HepG2 (cell line): ENCODE results near the gene KDM3A. TPM values are rescaled to one million over a fixed set of nuclear protein-coding genes. Genes with fewer than 3 reads are reported as not detected.

Experiments
- ATAC-seq: fragments of 200-7000 bp; cut with Tn5 transposase; 3 replicates; pipeline ENCODE4 v1.9.1; 2020; ENCODE audit warnings: mild to moderate bottlenecking, moderate library complexity
- BruUV-seq: library from RNA; stranded (reverse); fragments of 400-500 nt; replicated peaks from 2 replicates; lab custom pipeline; 2021; lab: Mats Ljungman, UMichigan
- CTCF ChIA-PET: fragments of 300-600 bp; formaldehyde crosslinking; extraction: SDS; loops from one replicate; lab custom pipeline; 2021; ENCODE audit warnings: low total read pairs, inconsistent platforms, low intra/inter-chr PET ratio; lab: Yijun Ruan, JAX
- POLR2A ChIA-PET: fragments of 350-600 bp; sonication (Branson Sonifier 250); formaldehyde crosslinking; loops from one replicate; lab custom pipeline; 2020; ENCODE audit warnings: antibody characterized with exemption, inconsistent platforms; lab: Yijun Ruan, JAX
- DNase-seq: peaks from one replicate; pipeline ENCODE4 v3.0.0-alpha.2; 2015; ENCODE audit warnings: low spot score
- FAIRE-seq: peaks from 3 replicates; lab custom pipeline; 2011; peaks lifted over from hg19 to GRCh38; lab: Jason Lieb, UNC
- H2AFZ ChIP-seq: one replicate; pipeline ENCODE4 v1.6.1; 2011; ENCODE audit warnings: low read length, inconsistent platforms
- H3K27ac ChIP-seq: fragments of 300-600 bp; 3 replicates; pipeline ENCODE4 v1.8.0; 2011; ENCODE audit warnings: mixed run types, mild to moderate bottlenecking, mixed read lengths, low read length, inconsistent platforms; ENCODE audit not compliant: insufficient read depth; ENCODE audit errors: extremely low read length
- H3K27me3 ChIP-seq, 2 experiments: fragments of 200-600 bp in 1 of 2; 2 replicates in 1 of 2; 3 replicates in 1 of 2; pipeline versions ENCODE4 v1.6.0 to v1.8.0; 2011; ENCODE audit warnings: low read length in 2 of 2, mild to moderate bottlenecking in 2 of 2, moderate library complexity in 2 of 2, inconsistent platforms in 1 of 2; ENCODE audit not compliant: insufficient read depth in 2 of 2, control insufficient read depth in 1 of 2
- H3K36me3 ChIP-seq, 2 experiments: fragments of 200-600 bp in 1 of 2; replicated peaks in 1 of 2; 2 replicates in 1 of 2; 3 replicates in 1 of 2; pipeline versions ENCODE4 v1.5.1 to v1.8.0; 2011; ENCODE audit warnings: low read length in 2 of 2, inconsistent platforms in 1 of 2; ENCODE audit not compliant: insufficient read depth in 2 of 2, control insufficient read depth in 1 of 2
- H3K4me1 ChIP-seq: 2 replicates; pipeline ENCODE4 v1.5.1; 2012; ENCODE audit warnings: low read length, inconsistent platforms; ENCODE audit not compliant: insufficient read depth
- H3K4me2 ChIP-seq: 2 replicates; pipeline ENCODE4 v1.6.0; 2011; ENCODE audit warnings: low read depth, low read length, inconsistent platforms
- H3K4me3 ChIP-seq, 3 experiments: fragments of 200-600 bp in 1 of 3; sonication (generic), shearing (Covaris generic) in 1 of 3; replicated peaks in 1 of 3; 2 replicates each; pipeline ENCODE4 v1.5.1; 2011 to 2016; ENCODE audit warnings: low read length in 3 of 3, inconsistent platforms in 2 of 3, low read depth in 2 of 3, mild to moderate bottlenecking in 2 of 3, control low read depth in 1 of 3, mixed read lengths in 1 of 3; ENCODE audit not compliant: insufficient read depth in 1 of 3
- H3K79me2 ChIP-seq: one replicate; pipeline ENCODE4 v1.6.1; 2011; ENCODE audit warnings: low read length, inconsistent platforms; ENCODE audit not compliant: insufficient read depth
- H3K9ac ChIP-seq: 2 replicates; pipeline ENCODE4 v1.6.0; 2011; ENCODE audit warnings: mild to moderate bottlenecking, low read depth, low read length, inconsistent platforms; ENCODE audit not compliant: insufficient read depth
- H3K9me3 ChIP-seq: 2 replicates; pipeline ENCODE4 v1.5.1; 2012; ENCODE audit warnings: mild to moderate bottlenecking, low read length
- H4K20me1 ChIP-seq: 2 replicates; pipeline ENCODE4 v1.6.0; 2011; ENCODE audit warnings: inconsistent platforms, mild to moderate bottlenecking, low read length, moderate library complexity; ENCODE audit not compliant: insufficient read depth
- ARNT ChIP-seq: fragments of 450-650 bp; IDR thresholded peaks from 2 replicates; pipeline ENCODE4 v1.6.1; 2017
- CBX5 ChIP-seq: sonication (generic); formaldehyde crosslinking; IDR thresholded peaks from 2 replicates; pipeline ENCODE4 v1.4.0; 2020; ENCODE audit warnings: missing genetic modification reagents, borderline replicate concordance
- CEBPG ChIP-seq: IDR thresholded peaks from 2 replicates; pipeline ENCODE4 v1.6.1; 2016
- CHCHD3 ChIP-seq: sonication (generic); formaldehyde crosslinking; IDR thresholded peaks from 2 replicates; pipeline ENCODE4 v1.8.0; 2022; ENCODE audit warnings: mild to moderate bottlenecking, missing genetic modification reagents, moderate library complexity
- FOXM1 ChIP-seq: sonication (generic); formaldehyde crosslinking; IDR thresholded peaks from 2 replicates; pipeline ENCODE4 v1.5.0; 2020; ENCODE audit warnings: missing genetic modification reagents
- GABPA ChIP-seq, 2 experiments: IDR thresholded peaks; 2 replicates each; pipeline ENCODE4 v1.6.1; 2011 to 2016; ENCODE audit warnings: low read depth in 2 of 2, low read length in 1 of 2, missing biosample characterization in 1 of 2, missing genetic modification characterization in 1 of 2
- GZF1 ChIP-seq: sonication (generic); formaldehyde crosslinking; IDR thresholded peaks from 2 replicates; pipeline ENCODE4 v1.5.1; 2020; ENCODE audit warnings: mild to moderate bottlenecking, missing genetic modification reagents
- HMG20A ChIP-seq: IDR thresholded peaks from 2 replicates; pipeline ENCODE4 v1.6.1; 2016; ENCODE audit warnings: borderline replicate concordance
- KMT2A ChIP-seq: sonication (generic); formaldehyde crosslinking; IDR thresholded peaks from 2 replicates; pipeline ENCODE4 v1.4.0; 2020; ENCODE audit warnings: missing genetic modification reagents
- MEF2D ChIP-seq: sonication (generic); formaldehyde crosslinking; IDR thresholded peaks from 2 replicates; pipeline ENCODE4 v1.5.1; 2020; ENCODE audit warnings: mild to moderate bottlenecking, missing genetic modification reagents
- MLXIP ChIP-seq: sonication (generic); formaldehyde crosslinking; IDR thresholded peaks from 2 replicates; pipeline ENCODE4 v1.9.0; 2021; ENCODE audit warnings: missing genetic modification reagents, borderline replicate concordance
- NBN ChIP-seq: fragments of 450-650 bp; conservative IDR thresholded peaks from 2 replicates; pipeline ENCODE4 v1.6.1; 2017
- NFIC ChIP-seq: IDR thresholded peaks from 2 replicates; pipeline ENCODE4 v1.6.1; 2012; ENCODE audit warnings: mild to moderate bottlenecking, low read length, inconsistent platforms
- NR2F1 ChIP-seq, 2 experiments: fragments of 450-650 bp in 1 of 2; formaldehyde crosslinking in 1 of 2; IDR thresholded peaks; 2 replicates each; pipeline versions ENCODE4 v1.5.0 to v1.6.1; 2016 to 2020; ENCODE audit warnings: mild to moderate bottlenecking in 1 of 2, missing compliant biosample characterization in 1 of 2, missing genetic modification reagents in 1 of 2, moderate library complexity in 1 of 2
- PHF21A ChIP-seq: sonication (generic); formaldehyde crosslinking; IDR thresholded peaks from 2 replicates; pipeline ENCODE4 v1.5.0; 2020; ENCODE audit warnings: mild to moderate bottlenecking, missing genetic modification reagents
- POLR2AphosphoS2 ChIP-seq: IDR thresholded peaks from 2 replicates; pipeline ENCODE4 v1.6.1; 2011; ENCODE audit warnings: low read depth, low read length, improper control_type of control experiment
- PPARG ChIP-seq: conservative IDR thresholded peaks from 2 replicates; pipeline ENCODE4 v1.6.1; 2016; ENCODE audit warnings: missing biosample characterization, missing genetic modification reagents
- TBL1XR1 ChIP-seq: fragments of 150-350 bp; IDR thresholded peaks from 2 replicates; pipeline ENCODE4 v1.6.1; 2014; ENCODE audit warnings: borderline replicate concordance, low read length; ENCODE audit not compliant: partially characterized antibody
- TBX3 ChIP-seq: fragments of 450-650 bp; IDR thresholded peaks from 2 replicates; pipeline ENCODE4 v1.6.1; 2017; ENCODE audit warnings: antibody characterized with exemption, mild to moderate bottlenecking, inconsistent platforms, borderline replicate concordance
- ZNF225 ChIP-seq: sonication (generic); formaldehyde crosslinking; IDR thresholded peaks from 2 replicates; pipeline ENCODE4 v1.4.0; 2020; ENCODE audit warnings: mild to moderate bottlenecking, missing genetic modification reagents
- ZNF382 ChIP-seq: sonication (generic); formaldehyde crosslinking; IDR thresholded peaks from 2 replicates; pipeline ENCODE4 v1.5.0; 2020; ENCODE audit warnings: missing genetic modification reagents, mild to moderate bottlenecking, borderline replicate concordance
- ZNF562 ChIP-seq: sonication (generic); formaldehyde crosslinking; IDR thresholded peaks from 2 replicates; pipeline ENCODE4 v1.8.0; 2022; ENCODE audit warnings: missing genetic modification reagents, borderline replicate concordance
- ZNF724P ChIP-seq: sonication (generic); formaldehyde crosslinking; IDR thresholded peaks from 2 replicates; pipeline ENCODE4 v1.8.0; 2022; ENCODE audit warnings: missing genetic modification reagents, borderline replicate concordance
- WGBS: methylation state at CpG from one replicate; pipeline ENCODE4 v1.1.6; 2017; ENCODE audit warnings: low lambda C conversion rate; 5-methylcytosine and 5-hydroxymethylcytosine counted together
- in situ Hi-C: cut with HindIII; loops from 2 replicates; pipeline ENCODE4 v1.10.0; 2017; ENCODE audit warnings: low pct_unique_long_range_greater_than_20kb; ENCODE audit not compliant: extremely low pct_ligation_motif_present
- intact Hi-C: fragments of 100-400 bp; cut with micrococcal nuclease; formaldehyde crosslinking; loops from one replicate; pipeline ENCODE4 v1.10.0; 2022; ENCODE audit not compliant: unreplicated experiment
- polyA plus RNA-seq, 8 experiments: library from polyadenylated mRNA; depleted of rRNA in 3 of 8; stranded (reverse) in 7 of 8; unstranded in 1 of 8; fragments of >200 nt; fragmentation: Illumina TruSeq in 4 of 8; extraction: Trizol in 4 of 8; gene quantifications; 2 replicates each; pipeline versions ENCODE4 v1.2.1 to v1.2.3, GENCODE V29; 2011 to 2016; ENCODE audit warnings: low read depth in 4 of 8, missing spikeins in 1 of 8, mixed read lengths in 1 of 8; ENCODE audit not compliant: insufficient read depth in 1 of 8
- total RNA-seq, 5 experiments: library from RNA; depleted of rRNA; stranded (reverse); fragments of >200 nt; fragmentation: Illumina TruSeq; extraction: Trizol; gene quantifications; 2 replicates each; pipeline ENCODE4 v1.2.3, GENCODE V29; 2016; ENCODE audit warnings: low read depth in 1 of 5

KDM3A gene
- total and polyA plus RNA-seq, 2 of the 13 experiments (the other 11 are each of a cell fraction or from before 2014, with no cell fraction given), result 21.0 to 70.2 TPM

GRCh38 chr2:86488561-86489250 is 47.5 kb downstream of the KDM3A start (continued):
- TF ChIP-seq MEF2D (CRISPR knock-in tag), result no peak
- TF ChIP-seq NBN, result no peak
- no peak for TF ChIP-seq TBX3
- TF ChIP-seq POLR2AphosphoS2, result peak; percentile 43; the same call in 1 of the 2 replicates

- Histone ChIP-seq H3K27ac (no peak overlapping the region), H3K4me2 (no peak overlapping the region), H4K20me1 (no peaks in the 10 kb centered on the region), H3K4me1 (peaks cover 29% of the 10 kb centered on the region), H3K79me2 (no peaks in the 10 kb centered on the region), H3K9ac (no peak overlapping the region), H3K4me3 (no peak overlapping the region), H3K27me3 (no peaks in the 10 kb centered on the region), H3K36me3 (peaks cover 32 to 96% of the 10 kb centered on the region in 2 experiments), H3K9me3 (no peaks in the 10 kb centered on the region), H2AFZ (no peak overlapping the region)
- DNase-seq, result no peak
- no peak for ATAC-seq
- intact Hi-C loops, result no loop called here
- ChIA-PET POLR2A (no interaction called here), CTCF (no interaction called here)
- no peak for TF ChIP-seq ZNF562 (CRISPR knock-in tag)
- TF ChIP-seq ARNT, result no peak
- no peak for TF ChIP-seq KMT2A (CRISPR knock-in tag)
- no peak for TF ChIP-seq PPARG (CRISPR knock-in tag)
- TF ChIP-seq NFIC, result no peak
- TF ChIP-seq GABPA (IDR thresholded peaks at IDR 0.05; ENCODE audit: low read depth, low read length), result no peak
- no peak for TF ChIP-seq GABPA (CRISPR knock-in tag; IDR thresholded peaks at IDR 0.05; ENCODE audit: low read depth)
- TF ChIP-seq TBL1XR1, result no peak
- no peak for TF ChIP-seq PHF21A (CRISPR knock-in tag)
- TF ChIP-seq MLXIP (CRISPR knock-in tag), result no peak
- TF ChIP-seq ZNF724P (CRISPR knock-in tag), result no peak
- TF ChIP-seq FOXM1, result no peak
- no peak for TF ChIP-seq NR2F1 (CRISPR knock-in tag; IDR thresholded peaks at IDR 0.05)
- no peak for TF ChIP-seq HMG20A (CRISPR knock-in tag)
- no peak for TF ChIP-seq ZNF225 (CRISPR knock-in tag)
- no peak for TF ChIP-seq CBX5 (CRISPR knock-in tag)
- TF ChIP-seq GZF1 (CRISPR knock-in tag), result no peak
- no peak for TF ChIP-seq CEBPG
- TF ChIP-seq ZNF382 (CRISPR knock-in tag), result no peak
- TF ChIP-seq CHCHD3 (CRISPR knock-in tag), result no peak
- 98% methylated on average over 3 of the region's 3 CpGs for WGBS
- FAIRE-seq, result no peak
- in situ Hi-C loops, result no loop called here
- BruUV-seq, result no TSS peak
These were observed 48.4 kb downstream of the KDM3A start for GRCh38 chr2:86489542-86489941.
